HEK293T (cell line): ENCODE results near the gene CDON.

Experiments used
- ARNT ChIP-seq: fragments of 450-650 bp; IDR thresholded peaks from 2 replicates; pipeline ENCODE4 v1.6.1; 2017; ENCODE audit warnings: mild to moderate bottlenecking
- BHLHE40 ChIP-seq: fragments of 450-650 bp; IDR thresholded peaks from 2 replicates; pipeline ENCODE4 v1.6.1; 2016; ENCODE audit warnings: mild to moderate bottlenecking, moderate library complexity, borderline replicate concordance
- CTBP1 ChIP-seq: fragments of 450-650 bp; IDR thresholded peaks from 2 replicates; pipeline ENCODE4 v1.6.1; 2016; ENCODE audit warnings: borderline replicate concordance
- ELF4 ChIP-seq: fragments of 450-650 bp; IDR thresholded peaks from 2 replicates; pipeline ENCODE4 v1.6.1; 2017; ENCODE audit warnings: antibody characterized with exemption
- FOXA1 ChIP-seq: fragments of 450-650 bp; IDR thresholded peaks from 2 replicates; pipeline ENCODE4 v1.6.1; 2016; ENCODE audit warnings: mild to moderate bottlenecking
- FOXK2 ChIP-seq: fragments of 450-650 bp; IDR thresholded peaks from 2 replicates; pipeline ENCODE4 v1.6.1; 2016; ENCODE audit warnings: mild to moderate bottlenecking
- FOXM1 ChIP-seq: fragments of 450-650 bp; IDR thresholded peaks from 2 replicates; pipeline ENCODE4 v1.6.1; 2017; ENCODE audit warnings: mild to moderate bottlenecking, borderline replicate concordance
- HDGF ChIP-seq: fragments of 450-650 bp; IDR thresholded peaks from 2 replicates; pipeline ENCODE4 v1.6.1; 2017; ENCODE audit warnings: antibody characterized with exemption, borderline replicate concordance
- L3MBTL2 ChIP-seq: fragments of 450-650 bp; conservative IDR thresholded peaks from 2 replicates; pipeline ENCODE4 v1.6.1; 2016; ENCODE audit warnings: mild to moderate bottlenecking
- PKNOX1 ChIP-seq: fragments of 450-650 bp; IDR thresholded peaks from 2 replicates; pipeline ENCODE4 v1.6.1; 2016
- SP1 ChIP-seq: fragments of 450-650 bp; IDR thresholded peaks from 2 replicates; pipeline ENCODE4 v1.6.1; 2017
- SUZ12 ChIP-seq: fragments of 450-650 bp; IDR thresholded peaks from 2 replicates; pipeline ENCODE4 v1.6.1; 2016; ENCODE audit warnings: mild to moderate bottlenecking
- TARDBP ChIP-seq: fragments of 450-650 bp; IDR thresholded peaks from 2 replicates; pipeline ENCODE4 v1.6.1; 2016
- ZNF384 ChIP-seq: fragments of 450-650 bp; IDR thresholded peaks from 2 replicates; pipeline ENCODE4 v1.6.1; 2016

DNA sequence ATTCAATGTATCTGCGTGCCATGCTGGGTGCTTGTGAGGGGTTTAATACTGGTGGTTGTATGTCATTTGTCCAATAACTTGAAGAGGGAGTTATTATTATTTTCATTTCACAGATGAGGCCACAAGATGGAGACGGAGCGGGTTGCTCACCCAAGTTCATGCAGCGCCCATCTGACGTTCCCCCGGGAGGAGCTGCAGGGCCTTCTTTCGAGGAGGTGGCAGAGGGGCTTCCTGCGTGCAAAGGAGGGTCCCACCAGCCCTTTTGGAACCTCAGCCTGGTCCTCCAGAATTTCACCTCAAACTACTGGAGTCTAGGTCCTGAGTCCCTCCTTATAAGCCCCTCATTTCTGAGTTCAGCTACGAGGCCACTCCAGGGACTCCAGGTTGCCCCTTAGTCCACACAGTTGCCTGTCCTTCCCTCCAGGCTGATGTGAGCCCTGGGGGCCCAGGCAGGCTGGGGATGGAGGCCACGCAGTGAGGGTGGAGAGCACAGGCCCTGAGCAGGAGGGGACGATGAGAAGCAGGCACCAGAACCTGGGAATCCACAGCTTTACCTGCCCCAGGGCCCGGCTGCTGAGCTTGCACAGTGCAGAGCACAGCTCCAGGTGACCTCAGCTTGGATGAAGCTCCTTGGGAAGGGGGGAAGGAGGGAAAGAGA lies 119.8 kb downstream of the CDON start:
- TF ChIP-seq TARDBP, result no peak
- TF ChIP-seq SP1, result no peak
- TF ChIP-seq HDGF, result no peak
- no peak for TF ChIP-seq FOXM1
- no peak for TF ChIP-seq PKNOX1
- no peak for TF ChIP-seq FOXA1
- TF ChIP-seq BHLHE40, result no peak
- no peak for TF ChIP-seq FOXK2
- no peak for TF ChIP-seq ARNT
- no peak for TF ChIP-seq ELF4
- no peak for TF ChIP-seq CTBP1
- no peak for TF ChIP-seq L3MBTL2
- no peak for TF ChIP-seq ZNF384
- TF ChIP-seq SUZ12, result no peak
